Naive thymus-derived CD4-positive, alpha-beta T cell (primary cell): ENCODE results near the gene ZMIZ2. TPM values are rescaled to one million over a fixed set of nuclear protein-coding genes. Genes with fewer than 3 reads are reported as not detected.
A peak's percentile ranks its signal among the peaks of the same experiment; 100 is the strongest.

ENCODE experiments used
- ATAC-seq: fragments of 150-1000 bp; cut with Tn5 transposase; 2 replicates; pipeline ENCODE4 v1.10.0; 2021; ENCODE audit warnings: mild to moderate bottlenecking, moderate library complexity
- CTCF ChIA-PET: fragments of 350-600 bp; sonication (Branson Sonifier 250); formaldehyde crosslinking; loops from one replicate; lab custom pipeline; 2021; ENCODE audit warnings: antibody characterized with exemption; lab: Charles Lee
- POLR2A ChIA-PET: fragments of 350-600 bp; sonication (Branson Sonifier 250); formaldehyde crosslinking; loops from one replicate; lab custom pipeline; 2021; ENCODE audit warnings: antibody characterized with exemption, inconsistent platforms; lab: Charles Lee
- DNase-seq, 9 donors: peaks; one replicate each; pipeline versions ENCODE4 v3.0.0 to v3.0.0-alpha.2; 2020 to 2022; ENCODE audit warnings: mixed read lengths in 1 of 9
- H3K27ac ChIP-seq: one replicate; pipeline ENCODE4 v1.7.0; 2013; ENCODE audit warnings: mild to moderate bottlenecking, low read depth, low read length, moderate library complexity
- H3K27me3 ChIP-seq, 2 donors: one replicate each; pipeline ENCODE4 v1.7.0; 2013; ENCODE audit warnings: low read length in 2 of 2, mild to moderate bottlenecking in 2 of 2, moderate library complexity in 2 of 2; ENCODE audit not compliant: control insufficient read depth in 2 of 2, insufficient read depth in 2 of 2
- H3K36me3 ChIP-seq, 3 experiments: 1 replicate in 2 of 3; 2 replicates in 1 of 3; pipeline ENCODE4 v1.7.0; 2013; ENCODE audit warnings: low read length in 3 of 3, mild to moderate bottlenecking in 3 of 3, moderate library complexity in 1 of 3; ENCODE audit not compliant: insufficient read depth in 3 of 3, control insufficient read depth in 2 of 3
- H3K4me1 ChIP-seq, 2 donors: one replicate each; pipeline ENCODE4 v1.7.0; 2013; ENCODE audit warnings: low read length in 2 of 2, mild to moderate bottlenecking in 2 of 2, moderate library complexity in 1 of 2; ENCODE audit not compliant: control insufficient read depth in 2 of 2, insufficient read depth in 2 of 2
- H3K4me3 ChIP-seq: 2 replicates; pipeline ENCODE4 v1.7.0; 2013; ENCODE audit warnings: mild to moderate bottlenecking, low read length
- H3K9me3 ChIP-seq, 3 experiments: 1 replicate in 2 of 3; 2 replicates in 1 of 3; pipeline ENCODE4 v1.7.0; 2013; ENCODE audit warnings: low read length in 3 of 3; ENCODE audit not compliant: control insufficient read depth in 2 of 3
- H3K27ac Mint-ChIP-seq, 9 donors: one replicate each; pipeline ENCODE4 v1.8.0; 2020 to 2022; ENCODE audit warnings: mixed read lengths in 9 of 9, mild to moderate bottlenecking in 8 of 9, moderate library complexity in 5 of 9, inconsistent platforms in 2 of 9
- H3K27me3 Mint-ChIP-seq, 5 donors: one replicate each; pipeline ENCODE4 v1.8.0; 2021 to 2022; ENCODE audit warnings: mixed read lengths in 5 of 5, mild to moderate bottlenecking in 1 of 5
- H3K36me3 Mint-ChIP-seq, 5 donors: one replicate each; pipeline ENCODE4 v1.8.0; 2020 to 2022; ENCODE audit warnings: mixed read lengths in 5 of 5, mild to moderate bottlenecking in 3 of 5, inconsistent platforms in 1 of 5
- H3K4me1 Mint-ChIP-seq, 7 donors: one replicate each; pipeline ENCODE4 v1.8.0; 2020 to 2022; ENCODE audit warnings: mixed read lengths in 7 of 7, mild to moderate bottlenecking in 3 of 7, inconsistent platforms in 1 of 7
- H3K4me3 Mint-ChIP-seq, 10 donors: one replicate each; pipeline ENCODE4 v1.8.0; 2020 to 2022; ENCODE audit warnings: mild to moderate bottlenecking in 10 of 10, mixed read lengths in 10 of 10, moderate library complexity in 6 of 10, inconsistent platforms in 2 of 10
- H3K9me3 Mint-ChIP-seq, 11 donors: one replicate each; pipeline ENCODE4 v1.8.0; 2020 to 2022; ENCODE audit warnings: mixed read lengths in 11 of 11, mild to moderate bottlenecking in 4 of 11, inconsistent platforms in 1 of 11, moderate library complexity in 1 of 11
- intact Hi-C, 2 donors: fragments of 100-400 bp; cut with micrococcal nuclease; formaldehyde crosslinking; loops; one replicate each; pipeline ENCODE4 v1.15.1; 2023
- polyA plus RNA-seq, 2 donors: library from polyadenylated mRNA; unstranded; fragments of 300-500 nt; fragmentation: Illumina TruSeq; gene quantifications; one replicate each; pipeline ENCODE4 v1.2.3, GENCODE V29; 2021
- total RNA-seq, 6 experiments: library from RNA in 5 of 6; stranded (reverse) in 5 of 6; gene quantifications; 1 replicate in 5 of 6; 2 replicates in 1 of 6; pipeline ENCODE4 v1.2.3 and lab custom pipeline; 2021 to 2026

Gene ZMIZ2
- total and polyA plus RNA-seq, 7 experiments from 2014 or later, result 4.4 to 187 (median 143) TPM

- POLR2A ChIA-PET, result interaction anchor here (0.7 to 2.7 kb wide), 21 partner anchors 10 to 337 kb away, joined by 3 to 43 read pairs (median 4); partner anchors contain the start of genes H2AZ2, OGDH, PURB and TMED4
- Mint-ChIP-seq H3K9me3 (peaks cover 0 to 2% (median 0%) of the 10 kb centered on the region in 11 donors), H3K36me3 (peaks cover 4 to 34% (median 21%) of the 10 kb centered on the region in 5 donors), H3K4me1 (peaks cover 8 to 41% (median 38%) of the 10 kb centered on the region in 7 donors), H3K4me3 (peak overlapping the region; percentile 87 to 99 (median 98)), H3K27me3 (no peaks in the 10 kb centered on the region), H3K27ac (peak overlapping the region; percentile 90 to 99 (median 97))
- peak overlapping the region; percentile 98 for H3K27ac ChIP-seq
- no peaks in the 10 kb centered on the region for H3K27me3 ChIP-seq
- peak; percentile 67 for ATAC-seq
- DNase-seq, result peak; percentile 65 to 86 (median 80)
- H3K4me3 ChIP-seq, result peak overlapping the region; percentile 87
- intact Hi-C loops, result loop anchor here (1.0 to 5.0 kb wide), 17 partner anchors 51 to 871 kb away; partner anchors contain the start of genes TBRG4 (in 2 of the 2), CCM2 (in 1 of the 2), DDX56 (in 1 of the 2) and H2AZ2 (in 1 of the 2)
- H3K36me3 ChIP-seq, result peaks cover 4 to 38% (median 24%) of the 10 kb centered on the region in 3 experiments
- CTCF ChIA-PET, result interaction anchor here (0.5 to 1.8 kb wide), 10 partner anchors 23 to 339 kb away, joined by 3 to 5 read pairs (median 4); partner anchors contain the start of gene H2AZ2
- peaks cover 12 to 21% of the 10 kb centered on the region in 2 donors for H3K4me1 ChIP-seq
- no peaks in the 10 kb centered on the region for H3K9me3 ChIP-seq
Measured at GRCh38 chr7:44797329-44798258, 48.9 kb downstream of the ZMIZ2 start.

- Mint-ChIP-seq H3K27me3 (no peaks in the 10 kb centered on the region), H3K4me3 (peak overlapping the region; percentile 87 to 99 (median 98)), H3K36me3 (peaks cover 4 to 36% (median 26%) of the 10 kb centered on the region in 5 donors), H3K27ac (peak overlapping the region; percentile 2 to 99 (median 96)), H3K4me1 (peaks cover 8 to 45% (median 42%) of the 10 kb centered on the region in 7 donors), H3K9me3 (peaks cover 0 to 2% (median 0%) of the 10 kb centered on the region in 11 donors)
- intact Hi-C loops, result loop anchor here in 1 of 2 donors (5.0 kb wide), 3 partner anchors 124 to 716 kb away; partner anchors contain the start of genes MYO1G and POLM
- Histone ChIP-seq H3K4me3 (peak overlapping the region; percentile 87), H3K36me3 (peaks cover 7 to 50% (median 27%) of the 10 kb centered on the region in 3 experiments), H3K27me3 (no peaks in the 10 kb centered on the region), H3K27ac (peak overlapping the region; percentile 98), H3K4me1 (peaks cover 12 to 21% of the 10 kb centered on the region in 2 donors), H3K9me3 (no peaks in the 10 kb centered on the region)
- ATAC-seq, result no peak
- CTCF ChIA-PET, result interaction anchor here (0.5 to 1.4 kb wide), 9 partner anchors 24 to 598 kb away, joined by 3 to 6 read pairs (median 3); partner anchors contain the start of genes H2AZ2 and YKT6
- POLR2A ChIA-PET, result interaction anchor here (0.6 to 2.7 kb wide), 15 partner anchors 9 to 339 kb away, joined by 3 to 43 read pairs (median 4); partner anchors contain the start of genes H2AZ2, OGDH, TMED4 and ZMIZ2
- DNase-seq, result no peak
Measured at GRCh38 chr7:44798649-44799305, 50.1 kb downstream of the ZMIZ2 start.

GRCh38 chr7:44799939-44800338 lies 51.3 kb downstream of the ZMIZ2 start:
- no peak for DNase-seq
- peaks cover 12 to 21% of the 10 kb centered on the region in 2 donors for H3K4me1 ChIP-seq
- peaks cover 0 to 2% (median 0%) of the 10 kb centered on the region in 11 donors for H3K9me3 Mint-ChIP-seq
- peak overlapping the region in 3 of 10 donors; percentile 13 to 69 (median 37) for H3K4me3 Mint-ChIP-seq
- no peaks in the 10 kb centered on the region for H3K9me3 ChIP-seq
- peaks cover 8 to 45% (median 42%) of the 10 kb centered on the region in 7 donors for H3K4me1 Mint-ChIP-seq
- ATAC-seq, result no peak
- H3K36me3 Mint-ChIP-seq, result peaks cover 4 to 38% (median 26%) of the 10 kb centered on the region in 5 donors
- peak overlapping the region in 7 of 9 donors; percentile 8 to 77 (median 44) for H3K27ac Mint-ChIP-seq
- no peaks in the 10 kb centered on the region for H3K27me3 ChIP-seq
- H3K27me3 Mint-ChIP-seq, result no peaks in the 10 kb centered on the region
- ChIA-PET POLR2A (interaction anchor here (0.6 kb wide), 1 partner anchor 176 kb away, joined by 4 read pairs; no protein-coding TSS in a partner anchor), CTCF (no interaction called here)
- intact Hi-C loops, result loop anchor here in 1 of 2 donors (5.0 kb wide), 3 partner anchors 122 to 718 kb away; partner anchors contain the start of genes MYO1G and POLM
- peak overlapping the region; percentile 38 for H3K27ac ChIP-seq
- no peak overlapping the region for H3K4me3 ChIP-seq
- peaks cover 10 to 60% (median 27%) of the 10 kb centered on the region in 3 experiments for H3K36me3 ChIP-seq

- POLR2A ChIA-PET, result interaction anchor here (1.1 to 1.5 kb wide), 3 partner anchors 9 to 51 kb away, joined by 3 to 4 read pairs (median 3); no protein-coding TSS in a partner anchor
- H3K4me1 Mint-ChIP-seq, result peaks cover 8 to 45% (median 42%) of the 10 kb centered on the region in 7 donors
- Histone ChIP-seq H3K4me1 (peaks cover 12 to 21% of the 10 kb centered on the region in 2 donors), H3K27ac (no peak overlapping the region), H3K27me3 (no peaks in the 10 kb centered on the region), H3K9me3 (no peaks in the 10 kb centered on the region), H3K4me3 (no peak overlapping the region), H3K36me3 (peaks cover 10 to 63% (median 27%) of the 10 kb centered on the region in 3 experiments)
- CTCF ChIA-PET, result interaction anchor here (0.6 kb wide), 1 partner anchor 363 kb away, joined by 3 read pairs; no protein-coding TSS in a partner anchor
- H3K4me3 Mint-ChIP-seq, result peak overlapping the region in 1 of 10 donors; percentile 56
- no peak for ATAC-seq
- H3K36me3 Mint-ChIP-seq, result peaks cover 4 to 38% (median 26%) of the 10 kb centered on the region in 5 donors
- no peaks in the 10 kb centered on the region for H3K27me3 Mint-ChIP-seq
- intact Hi-C loops, result no loop called here
- DNase-seq, result no peak
- peak overlapping the region in 5 of 9 donors; percentile 4 to 82 (median 66) for H3K27ac Mint-ChIP-seq
- peaks cover 0 to 2% (median 0%) of the 10 kb centered on the region in 11 donors for H3K9me3 Mint-ChIP-seq
Measured at GRCh38 chr7:44801890-44802289, 53.2 kb downstream of the ZMIZ2 start.

GRCh38 chr7:44802418-44803025 lies 53.9 kb downstream of the ZMIZ2 start:
- Mint-ChIP-seq H3K27ac (peak overlapping the region in 4 of 9 donors; percentile 11 to 71 (median 21)), H3K27me3 (no peaks in the 10 kb centered on the region), H3K9me3 (no peaks in the 10 kb centered on the region), H3K36me3 (peaks cover 4 to 34% (median 22%) of the 10 kb centered on the region in 5 donors), H3K4me1 (peaks cover 6 to 41% (median 38%) of the 10 kb centered on the region in 7 donors), H3K4me3 (no peak overlapping the region)
- H3K4me1 ChIP-seq, result peaks cover 12 to 21% of the 10 kb centered on the region in 2 donors
- DNase-seq (no peak), ATAC-seq (no peak)
- POLR2A ChIA-PET, result interaction anchor here (1.1 to 1.5 kb wide), 3 partner anchors 10 to 52 kb away, joined by 3 to 4 read pairs (median 3); no protein-coding TSS in a partner anchor
- H3K27ac ChIP-seq, result peak overlapping the region; percentile 49
- H3K9me3 ChIP-seq, result no peaks in the 10 kb centered on the region
- no peak overlapping the region for H3K4me3 ChIP-seq
- intact Hi-C loops, result no loop called here
- CTCF ChIA-PET, result no interaction called here
- peaks cover 10 to 59% (median 27%) of the 10 kb centered on the region in 3 experiments for H3K36me3 ChIP-seq
- no peaks in the 10 kb centered on the region for H3K27me3 ChIP-seq
